HAP-1 (cell line): ENCODE results near the gene ARHGEF3.

Source experiments
- DNase-seq, 2 experiments: peaks; one replicate each; pipeline ENCODE4 v3.0.0-alpha.2; 2016 to 2020; ENCODE audit warnings: low spot score in 2 of 2
- H3K27me3 ChIP-seq: fragments of 250-450 bp; sonication (Bioruptor Pico); 2 replicates; pipeline ENCODE4 v1.5.1; 2020; ENCODE audit warnings: low read depth, mild to moderate bottlenecking, moderate library complexity
- H3K36me3 ChIP-seq: fragments of 250-450 bp; sonication (Bioruptor Pico); replicated peaks from 2 replicates; pipeline ENCODE4 v1.5.1; 2020; ENCODE audit warnings: mild to moderate bottlenecking
- H3K4me1 ChIP-seq: fragments of 250-450 bp; sonication (Bioruptor Pico); 2 replicates; pipeline ENCODE4 v1.5.1; 2020; ENCODE audit warnings: mild to moderate bottlenecking
- H3K4me3 ChIP-seq: fragments of 250-450 bp; sonication (Bioruptor Pico); 2 replicates; pipeline ENCODE4 v1.5.1; 2020; ENCODE audit warnings: mild to moderate bottlenecking, moderate library complexity
- H3K9me3 ChIP-seq: fragments of 250-450 bp; sonication (Bioruptor Pico); 2 replicates; pipeline ENCODE4 v1.5.1; 2020; ENCODE audit warnings: mild to moderate bottlenecking, moderate library complexity
- in situ Hi-C: fragments of 300-500 bp; cut with MboI; formaldehyde crosslinking; loops from 3 replicates; pipeline ENCODE4 v1.14.3; 2020; ENCODE audit warnings: low sequenced_read_pairs, inconsistent platforms, mixed read lengths

The ARHGEF3 gene

GRCh38 chr3:56795829-56796185 is 5.9 kb downstream of the ARHGEF3 start:
- H3K9me3 ChIP-seq = no peaks in the 10 kb centered on the region
- no peak overlapping the region for H3K4me3 ChIP-seq
- peaks cover 3% of the 10 kb centered on the region; the same call in 1 of the 2 replicates for H3K4me1 ChIP-seq
- no peaks in the 10 kb centered on the region for H3K27me3 ChIP-seq
- DNase-seq = no peak
- in situ Hi-C loops = loop anchor here (10.0 kb wide), 1 partner anchor 91 kb away; no protein-coding TSS in a partner anchor
- H3K36me3 ChIP-seq = no peaks in the 10 kb centered on the region

- Histone ChIP-seq H3K36me3 (no peaks in the 10 kb centered on the region), H3K4me3 (no peak overlapping the region), H3K4me1 (peaks cover 3% of the 10 kb centered on the region; the same call in 1 of the 2 replicates), H3K27me3 (no peaks in the 10 kb centered on the region), H3K9me3 (no peaks in the 10 kb centered on the region)
- DNase-seq = no peak
- in situ Hi-C loops = loop anchor here (10.0 kb wide), 1 partner anchor 90 kb away; no protein-coding TSS in a partner anchor
These were observed 6.5 kb downstream of the ARHGEF3 start for GRCh38 chr3:56795097-56795828.

DNA sequence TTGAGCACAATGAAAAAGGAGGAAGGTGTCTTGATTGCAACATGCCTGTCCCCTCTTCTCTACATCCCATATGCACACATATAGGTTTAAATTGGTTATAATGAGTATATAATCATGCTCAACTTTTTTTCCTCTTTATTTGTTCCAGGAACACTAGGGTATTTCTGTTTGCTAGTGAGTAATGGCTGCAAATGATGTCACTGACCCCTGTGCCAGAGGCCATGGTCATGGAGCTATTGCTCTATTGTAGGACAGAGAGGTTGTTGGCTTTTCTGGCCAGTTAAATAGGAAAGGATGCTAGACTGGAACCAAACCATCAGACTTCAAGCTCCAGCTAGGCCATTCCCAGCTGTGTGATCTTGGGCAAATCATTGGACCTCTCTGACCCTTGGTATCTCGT is 9.6 kb downstream of the ARHGEF3 start:
- Histone ChIP-seq H3K4me1 (peaks cover 3% of the 10 kb centered on the region; the same call in 1 of the 2 replicates), H3K36me3 (no peaks in the 10 kb centered on the region), H3K4me3 (no peak overlapping the region), H3K27me3 (no peaks in the 10 kb centered on the region), H3K9me3 (no peaks in the 10 kb centered on the region)
- in situ Hi-C loops = loop anchor here (10.0 kb wide), 1 partner anchor 87 kb away; no protein-coding TSS in a partner anchor
- no peak for DNase-seq

DNA sequence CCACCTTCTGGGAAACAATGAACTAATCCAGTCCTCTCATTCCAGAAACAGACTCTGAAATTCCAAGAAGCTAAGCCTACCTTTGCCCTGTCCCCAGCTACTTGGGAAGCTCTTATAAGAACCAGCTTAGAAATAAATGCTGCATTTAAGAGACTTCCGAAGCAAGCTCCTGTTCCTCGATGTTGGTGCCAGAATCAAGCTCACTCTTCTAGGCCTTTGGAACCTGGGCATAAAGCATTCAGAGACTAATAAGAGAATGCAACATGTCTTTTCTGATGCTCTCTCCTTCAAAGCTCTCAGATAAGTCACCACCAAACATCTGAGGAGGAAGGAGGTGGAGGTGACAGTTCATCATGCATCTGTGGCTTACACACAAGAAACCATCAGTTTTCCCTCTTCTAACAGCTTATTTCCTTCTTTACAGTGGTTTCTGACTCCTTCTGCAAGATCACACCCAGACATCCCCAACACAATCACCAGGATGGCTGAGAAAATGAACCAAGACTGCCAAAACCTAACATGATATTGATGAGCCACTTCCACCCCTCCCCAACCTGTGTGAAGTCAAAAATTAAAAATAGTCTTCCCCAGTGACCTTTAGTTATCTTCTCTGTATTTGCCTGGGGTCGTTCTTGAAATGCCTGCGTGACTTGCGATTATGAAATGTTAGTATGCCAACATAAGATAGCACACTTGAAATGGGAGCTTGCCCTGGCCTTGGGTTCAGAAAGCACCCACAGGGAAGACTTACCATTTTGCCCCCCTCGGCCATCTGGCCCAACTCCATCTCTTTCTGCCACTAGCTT is 11.5 kb downstream of the ARHGEF3 start:
- H3K27me3 ChIP-seq = no peaks in the 10 kb centered on the region
- in situ Hi-C loops = loop anchor here (10.0 kb wide), 1 partner anchor 85 kb away; no protein-coding TSS in a partner anchor
- DNase-seq = no peak
- H3K9me3 ChIP-seq = no peaks in the 10 kb centered on the region
- no peaks in the 10 kb centered on the region for H3K36me3 ChIP-seq
- H3K4me1 ChIP-seq = peaks cover 3% of the 10 kb centered on the region; the same call in 1 of the 2 replicates
- H3K4me3 ChIP-seq = no peak overlapping the region

GRCh38 chr3:56789076-56789475 is 12.7 kb downstream of the ARHGEF3 start:
- H3K4me1 ChIP-seq = peaks cover 3% of the 10 kb centered on the region; the same call in 1 of the 2 replicates
- no peaks in the 10 kb centered on the region for H3K36me3 ChIP-seq
- no peak for DNase-seq
- H3K9me3 ChIP-seq = no peaks in the 10 kb centered on the region
- no peaks in the 10 kb centered on the region for H3K27me3 ChIP-seq
- H3K4me3 ChIP-seq = no peak overlapping the region
- in situ Hi-C loops = no loop called here

GRCh38 chr3:56788521-56788920 is 13.2 kb downstream of the ARHGEF3 start:
- Histone ChIP-seq H3K36me3 (no peaks in the 10 kb centered on the region), H3K4me1 (peaks cover 3% of the 10 kb centered on the region; the same call in 1 of the 2 replicates), H3K27me3 (no peaks in the 10 kb centered on the region), H3K4me3 (no peak overlapping the region), H3K9me3 (no peaks in the 10 kb centered on the region)
- in situ Hi-C loops = no loop called here
- no peak for DNase-seq

DNA sequence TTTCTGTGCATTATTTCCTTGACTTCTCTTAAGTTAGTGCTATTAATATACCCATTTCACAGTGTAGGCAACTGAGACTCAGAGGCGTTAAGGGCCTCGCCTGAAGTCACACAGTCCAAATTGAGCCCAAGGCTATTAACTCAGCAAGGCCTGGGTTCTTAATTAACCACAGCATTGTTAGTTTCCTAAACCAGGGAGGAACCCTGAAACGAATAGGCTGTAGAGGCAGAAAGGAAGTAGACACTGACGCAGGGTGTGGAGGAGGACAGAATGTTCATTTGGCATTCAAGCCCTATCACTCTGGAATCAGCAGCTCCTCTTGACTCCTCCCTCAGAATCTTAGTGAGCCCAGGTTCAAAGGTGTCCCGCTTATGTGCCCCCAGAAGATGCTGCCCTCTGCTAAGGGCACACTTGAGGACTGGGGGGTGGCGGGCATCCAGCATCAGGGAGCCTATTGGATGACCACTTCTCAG is 13.9 kb downstream of the ARHGEF3 start:
- H3K4me1 ChIP-seq = peaks cover 3% of the 10 kb centered on the region; the same call in 1 of the 2 replicates
- in situ Hi-C loops = no loop called here

GRCh38 chr3:56787258-56787775 is 14.4 kb downstream of the ARHGEF3 start:
- Histone ChIP-seq H3K4me1 (peaks cover 3% of the 10 kb centered on the region; the same call in 1 of the 2 replicates), H3K27me3 (no peaks in the 10 kb centered on the region), H3K4me3 (no peak overlapping the region), H3K36me3 (no peaks in the 10 kb centered on the region), H3K9me3 (no peaks in the 10 kb centered on the region)
- no peak for DNase-seq
- in situ Hi-C loops = no loop called here

More for the DNA sequence above, 13.9 kb downstream of the ARHGEF3 start:
- Histone ChIP-seq H3K4me3 (no peak overlapping the region), H3K9me3 (no peaks in the 10 kb centered on the region), H3K27me3 (no peaks in the 10 kb centered on the region), H3K36me3 (no peaks in the 10 kb centered on the region)
- no peak for DNase-seq

DNA sequence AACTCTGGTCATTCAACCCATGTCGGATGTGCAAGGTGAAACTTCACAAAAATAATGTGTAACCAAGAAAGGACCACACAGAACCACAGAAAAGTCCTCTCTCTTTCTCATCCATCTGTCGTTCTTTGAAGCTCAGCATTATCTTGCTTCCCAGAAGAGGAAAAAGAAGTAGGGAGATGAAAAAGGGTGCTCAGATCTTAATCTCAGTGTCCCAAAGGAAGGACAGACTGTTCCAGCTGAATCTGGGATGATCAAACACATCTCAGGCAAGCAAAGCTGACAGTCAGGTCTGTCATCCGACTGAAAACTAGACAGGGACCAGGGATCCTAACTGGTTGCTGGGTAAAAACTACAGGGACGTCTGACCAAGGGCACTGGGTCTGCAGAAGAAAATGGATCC is 16.2 kb downstream of the ARHGEF3 start:
- Histone ChIP-seq H3K9me3 (no peaks in the 10 kb centered on the region), H3K36me3 (no peaks in the 10 kb centered on the region), H3K4me1 (peaks cover 3% of the 10 kb centered on the region; the same call in 1 of the 2 replicates), H3K4me3 (no peak overlapping the region), H3K27me3 (no peaks in the 10 kb centered on the region)
- in situ Hi-C loops = no loop called here
- DNase-seq = no peak

DNA sequence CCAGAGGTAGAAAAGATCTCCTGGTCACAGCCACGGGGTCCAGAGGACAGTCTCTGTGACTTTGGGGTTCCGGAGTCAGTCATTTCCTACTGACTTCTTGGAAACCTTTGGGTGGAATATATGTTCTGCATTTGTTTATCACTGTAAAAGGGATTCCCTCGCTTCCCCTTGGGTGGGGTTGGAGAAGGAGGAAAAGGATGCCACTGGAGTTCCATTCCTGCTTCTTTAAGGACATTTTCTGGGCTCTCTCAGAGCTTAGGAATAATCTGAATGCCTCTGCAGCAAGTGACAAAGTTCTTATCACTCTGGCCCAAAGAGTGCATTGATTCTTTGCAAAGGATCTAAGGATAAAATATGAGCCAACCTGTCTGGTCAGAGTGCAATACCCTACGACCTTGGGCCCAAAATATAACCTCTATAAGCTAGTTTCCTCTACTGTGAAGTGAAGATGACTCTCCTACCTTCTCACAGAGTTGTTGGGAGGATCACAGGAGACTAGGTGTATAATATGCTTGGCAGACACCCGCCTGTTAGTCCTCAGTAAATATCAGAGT is 17.2 kb downstream of the ARHGEF3 start:
- peaks cover 3% of the 10 kb centered on the region; the same call in 1 of the 2 replicates for H3K4me1 ChIP-seq
- H3K36me3 ChIP-seq = no peaks in the 10 kb centered on the region
- H3K4me3 ChIP-seq = no peak overlapping the region
- in situ Hi-C loops = no loop called here
- H3K9me3 ChIP-seq = no peaks in the 10 kb centered on the region
- DNase-seq = no peak
- H3K27me3 ChIP-seq = no peaks in the 10 kb centered on the region

GRCh38 chr3:56783644-56784447 is 17.9 kb downstream of the ARHGEF3 start:
- no peaks in the 10 kb centered on the region for H3K9me3 ChIP-seq
- in situ Hi-C loops = no loop called here
- no peaks in the 10 kb centered on the region for H3K27me3 ChIP-seq
- DNase-seq = no peak
- no peaks in the 10 kb centered on the region for H3K36me3 ChIP-seq
- peaks cover 3% of the 10 kb centered on the region; the same call in 1 of the 2 replicates for H3K4me1 ChIP-seq
- no peak overlapping the region for H3K4me3 ChIP-seq

- H3K4me1 ChIP-seq = no peaks in the 10 kb centered on the region; the same call in 1 of the 2 replicates
- no peaks in the 10 kb centered on the region for H3K27me3 ChIP-seq
- in situ Hi-C loops = no loop called here
- no peaks in the 10 kb centered on the region for H3K9me3 ChIP-seq
- no peak overlapping the region for H3K4me3 ChIP-seq
- H3K36me3 ChIP-seq = no peaks in the 10 kb centered on the region
- no peak for DNase-seq
These were observed 18.8 kb downstream of the ARHGEF3 start for GRCh38 chr3:56782906-56783305.

DNA sequence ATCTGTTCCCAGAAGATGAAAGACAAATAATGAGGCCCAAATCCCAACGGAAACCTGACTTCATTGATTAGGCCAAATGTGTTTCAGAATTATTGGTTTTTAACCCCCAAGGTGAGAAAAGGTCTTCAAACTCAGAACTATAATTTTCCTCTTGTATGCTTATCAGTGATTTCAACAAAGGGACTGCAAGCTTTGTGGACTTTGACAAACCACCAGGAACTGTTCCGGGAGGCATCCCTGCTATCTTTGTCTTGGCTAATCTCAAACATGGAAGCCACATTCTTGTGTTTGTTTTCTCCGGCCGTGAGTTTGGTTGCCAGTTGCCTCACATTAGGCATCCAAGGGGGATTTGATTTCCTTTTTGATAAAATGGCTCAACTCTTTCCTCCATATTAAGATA is 19.5 kb downstream of the ARHGEF3 start:
- H3K4me1 ChIP-seq = no peaks in the 10 kb centered on the region; the same call in 1 of the 2 replicates
- H3K9me3 ChIP-seq = no peaks in the 10 kb centered on the region
- in situ Hi-C loops = no loop called here
- H3K36me3 ChIP-seq = no peaks in the 10 kb centered on the region
- no peak overlapping the region for H3K4me3 ChIP-seq
- no peaks in the 10 kb centered on the region for H3K27me3 ChIP-seq
- no peak for DNase-seq
